Calu3 (cell line): ENCODE results near the gene BAD. TPM values are rescaled to one million over a fixed set of nuclear protein-coding genes. Genes with fewer than 3 reads are reported as not detected.

Experiments
- BruUV-seq: library from RNA; stranded (reverse); fragments of 400-500 nt; replicated peaks from 2 replicates; lab custom pipeline; 2021; lab: Mats Ljungman, UMichigan
- CTCF ChIA-PET: fragments of 300-600 bp; sonication (Branson Sonifier 250); formaldehyde crosslinking; loops from one replicate; lab custom pipeline; 2022; ENCODE audit warnings: antibody characterized with exemption; lab: Charles Lee
- DNase-seq: peaks from one replicate; pipeline ENCODE4 v3.0.0; 2022
- H3K27ac Mint-ChIP-seq: one replicate; pipeline ENCODE4 v1.8.0; 2022; ENCODE audit warnings: mixed read lengths; ENCODE audit not compliant: unreplicated experiment
- H3K27me3 Mint-ChIP-seq: one replicate; pipeline ENCODE4 v1.8.0; 2022; ENCODE audit warnings: mixed read lengths; ENCODE audit not compliant: unreplicated experiment
- H3K36me3 Mint-ChIP-seq: one replicate; pipeline ENCODE4 v1.8.0; 2022; ENCODE audit warnings: mild to moderate bottlenecking, moderate library complexity, mixed read lengths; ENCODE audit not compliant: insufficient read depth, unreplicated experiment
- H3K4me1 Mint-ChIP-seq: one replicate; pipeline ENCODE4 v1.8.0; 2022; ENCODE audit warnings: mild to moderate bottlenecking, low read depth, mixed read lengths; ENCODE audit not compliant: unreplicated experiment
- H3K4me3 Mint-ChIP-seq: one replicate; pipeline ENCODE4 v1.8.0; 2022; ENCODE audit warnings: mild to moderate bottlenecking, low read depth, moderate library complexity, mixed read lengths; ENCODE audit not compliant: unreplicated experiment
- H3K9me3 Mint-ChIP-seq: one replicate; pipeline ENCODE4 v1.8.0; 2022; ENCODE audit warnings: low read depth, mixed read lengths; ENCODE audit not compliant: unreplicated experiment
- intact Hi-C: fragments of 100-400 bp; cut with micrococcal nuclease; formaldehyde crosslinking; loops from one replicate; pipeline ENCODE4 v1.10.0; 2022; ENCODE audit not compliant: unreplicated experiment
- total RNA-seq: library from RNA; stranded (reverse); gene quantifications from 2 replicates; pipeline ENCODE4 v1.2.3, GENCODE V29; 2022
- TF ChIP-seq, protein P1 (sequence below): fragments of 200-600 bp; IDR thresholded peaks from one replicate; pipeline ENCODE4 v1.8.0; 2022; ENCODE audit warnings: antibody characterized with exemption; ENCODE audit not compliant: unreplicated experiment

Gene BAD
- total RNA-seq, 1 experiment from 2014 or later = 30.2 TPM

DNA sequence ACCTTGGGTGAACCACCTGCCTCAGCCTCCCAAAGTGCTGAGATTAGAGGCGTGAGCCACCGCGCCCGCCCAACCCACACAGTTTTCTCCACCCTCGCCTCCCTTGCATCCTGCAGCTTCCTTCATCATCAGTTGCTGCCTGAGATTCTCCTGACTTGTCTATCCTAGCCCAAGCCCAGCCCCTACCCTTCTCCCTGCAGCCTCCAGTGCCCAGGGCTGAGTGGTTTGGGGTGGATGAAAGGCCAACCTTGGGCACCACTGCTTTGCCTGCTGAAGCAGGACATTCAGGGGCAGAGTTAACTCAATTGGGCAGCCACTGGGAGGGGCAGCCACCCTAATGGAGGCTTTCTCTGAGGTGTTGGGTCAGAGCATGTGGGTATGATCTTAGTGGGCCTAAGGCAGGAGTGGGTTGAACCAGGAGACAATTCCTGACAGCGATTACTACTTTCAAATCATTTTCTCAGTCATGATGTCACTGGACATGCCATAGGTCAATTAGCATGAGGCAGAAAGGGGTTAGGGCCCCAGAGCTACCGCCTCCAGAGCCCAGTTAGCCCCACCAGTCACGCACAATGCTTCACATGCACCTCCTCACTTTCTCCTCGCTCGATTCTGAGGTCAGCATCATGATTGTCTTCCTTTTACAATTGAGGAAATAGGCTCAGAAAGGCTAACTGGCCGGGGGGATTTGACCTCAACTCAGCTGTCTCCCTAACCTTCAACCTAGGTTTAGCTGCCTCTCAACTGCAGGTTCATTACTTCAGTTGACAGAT, 44.6 kb downstream of the BAD start:
- H3K4me1 Mint-ChIP-seq = peaks cover 42% of the 10 kb centered on the region
- no TSS peak for BruUV-seq
- TF ChIP-seq, protein P1, sequence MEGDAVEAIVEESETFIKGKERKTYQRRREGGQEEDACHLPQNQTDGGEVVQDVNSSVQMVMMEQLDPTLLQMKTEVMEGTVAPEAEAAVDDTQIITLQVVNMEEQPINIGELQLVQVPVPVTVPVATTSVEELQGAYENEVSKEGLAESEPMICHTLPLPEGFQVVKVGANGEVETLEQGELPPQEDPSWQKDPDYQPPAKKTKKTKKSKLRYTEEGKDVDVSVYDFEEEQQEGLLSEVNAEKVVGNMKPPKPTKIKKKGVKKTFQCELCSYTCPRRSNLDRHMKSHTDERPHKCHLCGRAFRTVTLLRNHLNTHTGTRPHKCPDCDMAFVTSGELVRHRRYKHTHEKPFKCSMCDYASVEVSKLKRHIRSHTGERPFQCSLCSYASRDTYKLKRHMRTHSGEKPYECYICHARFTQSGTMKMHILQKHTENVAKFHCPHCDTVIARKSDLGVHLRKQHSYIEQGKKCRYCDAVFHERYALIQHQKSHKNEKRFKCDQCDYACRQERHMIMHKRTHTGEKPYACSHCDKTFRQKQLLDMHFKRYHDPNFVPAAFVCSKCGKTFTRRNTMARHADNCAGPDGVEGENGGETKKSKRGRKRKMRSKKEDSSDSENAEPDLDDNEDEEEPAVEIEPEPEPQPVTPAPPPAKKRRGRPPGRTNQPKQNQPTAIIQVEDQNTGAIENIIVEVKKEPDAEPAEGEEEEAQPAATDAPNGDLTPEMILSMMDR = no peak
- CTCF ChIA-PET = interaction anchor here (0.5 kb wide), 1 partner anchor 34 kb away, joined by 3 read pairs; no protein-coding TSS in a partner anchor
- intact Hi-C loops = loop anchor here (10.0 kb wide), 1 partner anchor 65 kb away; the partner anchor contains the start of genes CATSPERZ and ESRRA
- DNase-seq = no peak
- peak overlapping the region; percentile 89 for H3K27ac Mint-ChIP-seq
- no peaks in the 10 kb centered on the region for H3K27me3 Mint-ChIP-seq
- no peaks in the 10 kb centered on the region for H3K9me3 Mint-ChIP-seq
- peaks cover 95% of the 10 kb centered on the region for H3K36me3 Mint-ChIP-seq
- peak overlapping the region; percentile 96 for H3K4me3 Mint-ChIP-seq

DNA sequence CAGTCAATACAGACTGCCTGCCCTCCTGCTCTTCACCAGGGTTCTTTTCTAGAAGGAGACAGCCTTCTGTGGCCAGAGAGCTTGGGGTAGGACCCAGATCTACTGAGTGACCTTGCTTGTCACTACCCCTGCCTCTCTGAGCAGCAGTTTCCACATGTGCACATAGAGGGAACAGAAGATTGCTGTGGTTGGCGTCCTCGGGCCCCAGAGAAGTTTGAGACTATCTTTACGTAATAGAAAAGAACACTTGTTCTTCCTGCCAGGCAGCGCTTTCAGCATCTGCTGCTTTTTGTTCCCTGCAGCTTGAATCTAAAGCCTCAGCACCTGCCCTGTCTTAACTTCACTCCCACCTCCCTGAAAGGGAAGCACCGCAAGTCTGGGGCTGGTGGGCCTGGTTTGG, 45.5 kb downstream of the BAD start:
- no TSS peak for BruUV-seq
- no peak for DNase-seq
- no peaks in the 10 kb centered on the region for H3K27me3 Mint-ChIP-seq
- peaks cover 39% of the 10 kb centered on the region for H3K4me1 Mint-ChIP-seq
- peaks cover 90% of the 10 kb centered on the region for H3K36me3 Mint-ChIP-seq
- TF ChIP-seq, protein P1 = no peak
- H3K27ac Mint-ChIP-seq = no peak overlapping the region
- no peak overlapping the region for H3K4me3 Mint-ChIP-seq
- CTCF ChIA-PET = no interaction called here
- H3K9me3 Mint-ChIP-seq = no peaks in the 10 kb centered on the region
- intact Hi-C loops = no loop called here

DNA sequence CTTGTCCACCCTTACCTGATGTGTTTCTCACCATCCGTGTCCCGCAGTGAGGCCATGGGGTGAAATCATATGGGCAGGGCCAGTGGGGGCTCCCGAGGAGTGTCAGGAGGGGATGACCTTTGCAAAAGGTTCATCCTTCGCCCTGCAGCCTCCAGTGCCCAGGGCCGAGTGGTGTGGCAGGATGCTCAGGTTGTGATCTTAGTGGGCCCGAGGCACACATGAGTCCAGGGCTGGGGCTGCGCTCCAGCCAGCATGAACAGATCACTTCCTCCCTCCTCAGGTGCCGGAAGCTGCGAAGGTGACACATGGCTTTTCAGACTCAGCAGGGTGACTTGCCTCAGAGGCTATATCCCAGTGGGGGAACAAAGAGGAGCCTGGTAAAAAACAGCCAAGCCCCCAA, 46.4 kb downstream of the BAD start:
- peak overlapping the region; percentile 51 for H3K4me3 Mint-ChIP-seq
- TF ChIP-seq, protein P1 = no peak
- H3K27ac Mint-ChIP-seq = peak overlapping the region; percentile 88
- H3K27me3 Mint-ChIP-seq = no peaks in the 10 kb centered on the region
- H3K9me3 Mint-ChIP-seq = no peaks in the 10 kb centered on the region
- CTCF ChIA-PET = interaction anchor here (0.6 to 1.6 kb wide), 5 partner anchors 12 to 117 kb away, joined by 3 to 6 read pairs (median 5); partner anchors contain the start of genes NUDT22 and TRPT1
- no peak for DNase-seq
- H3K36me3 Mint-ChIP-seq = peaks cover 89% of the 10 kb centered on the region
- BruUV-seq = no TSS peak
- H3K4me1 Mint-ChIP-seq = peaks cover 30% of the 10 kb centered on the region
- intact Hi-C loops = no loop called here

DNA sequence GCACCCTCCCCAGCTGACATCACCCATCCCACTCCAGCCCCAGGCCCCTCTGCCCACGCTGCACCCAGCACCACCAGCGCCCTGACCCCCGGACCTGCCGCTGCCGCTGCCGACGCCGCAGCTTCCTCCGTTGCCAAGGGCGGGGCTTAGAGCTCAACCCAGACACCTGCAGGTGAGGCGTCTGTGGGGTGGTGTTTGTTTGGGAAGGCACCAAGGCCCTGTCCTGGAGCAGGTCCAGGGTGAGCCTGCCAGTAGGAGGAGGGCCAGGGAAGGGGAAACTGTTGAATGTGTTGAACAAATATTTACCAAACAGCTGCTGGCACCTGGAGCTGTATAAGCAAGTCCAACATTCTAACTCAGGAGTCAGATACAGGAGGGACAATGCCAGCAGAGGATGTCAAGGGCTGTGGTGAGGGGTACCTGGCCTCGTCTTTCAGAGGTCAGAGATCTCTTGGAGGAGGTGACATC, 46.9 kb downstream of the BAD start:
- Mint-ChIP-seq H3K36me3 (peaks cover 89% of the 10 kb centered on the region), H3K27me3 (no peaks in the 10 kb centered on the region), H3K27ac (peak overlapping the region; percentile 88), H3K4me1 (peaks cover 25% of the 10 kb centered on the region), H3K9me3 (no peaks in the 10 kb centered on the region), H3K4me3 (peak overlapping the region; percentile 51)
- BruUV-seq = no TSS peak
- intact Hi-C loops = loop anchor here (2.0 kb wide), 1 partner anchor 53 kb away; no protein-coding TSS in a partner anchor
- CTCF ChIA-PET = interaction anchor here (0.6 to 1.6 kb wide), 6 partner anchors 9 to 118 kb away, joined by 3 to 7 read pairs (median 6); partner anchors contain the start of genes NUDT22, PPP1R14B and TRPT1
- DNase-seq = peak; percentile 83
- TF ChIP-seq, protein P1 = no peak
